Fibroblast of the conjunctiva (primary cell): ENCODE data around the gene DHDH.

Experiments
- DNase-seq: peaks from one replicate; pipeline ENCODE4 v3.0.0-alpha.2; 2010; ENCODE audit warnings: low read depth

The DHDH gene

DNA sequence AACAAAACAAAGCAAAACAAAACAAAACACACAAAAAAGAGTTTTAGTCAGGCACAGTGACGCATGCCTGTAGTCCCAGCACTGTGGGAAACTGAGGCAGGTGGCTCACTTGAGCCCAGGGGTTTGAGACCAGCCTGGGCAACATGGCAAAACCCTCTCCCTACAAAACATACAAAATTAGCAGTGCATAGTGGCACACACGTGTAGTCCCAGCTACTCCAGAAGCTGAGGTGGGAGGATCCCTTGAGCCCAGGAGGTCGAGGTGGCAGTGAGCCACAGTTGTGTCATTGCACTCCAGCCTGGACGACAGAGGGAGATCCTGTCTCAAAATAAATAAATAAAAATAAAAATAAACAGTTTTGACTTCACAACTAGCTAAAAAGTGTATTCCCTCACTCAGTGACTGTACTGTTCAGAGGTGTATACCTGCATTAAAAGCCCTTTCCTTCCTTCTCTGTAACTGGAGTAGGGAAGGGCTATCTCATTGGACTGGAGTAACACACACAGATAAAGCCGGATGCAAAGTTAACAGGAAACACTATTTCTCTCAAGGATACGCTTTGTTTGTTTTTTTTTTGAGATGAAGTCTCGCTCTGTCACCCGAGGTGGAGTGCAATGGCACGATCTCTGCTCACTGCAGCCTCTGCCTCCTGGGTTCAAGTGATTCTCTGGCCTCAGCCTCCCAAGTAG lies 17.5 kb downstream of the DHDH start:
- no peak for DNase-seq

DNA sequence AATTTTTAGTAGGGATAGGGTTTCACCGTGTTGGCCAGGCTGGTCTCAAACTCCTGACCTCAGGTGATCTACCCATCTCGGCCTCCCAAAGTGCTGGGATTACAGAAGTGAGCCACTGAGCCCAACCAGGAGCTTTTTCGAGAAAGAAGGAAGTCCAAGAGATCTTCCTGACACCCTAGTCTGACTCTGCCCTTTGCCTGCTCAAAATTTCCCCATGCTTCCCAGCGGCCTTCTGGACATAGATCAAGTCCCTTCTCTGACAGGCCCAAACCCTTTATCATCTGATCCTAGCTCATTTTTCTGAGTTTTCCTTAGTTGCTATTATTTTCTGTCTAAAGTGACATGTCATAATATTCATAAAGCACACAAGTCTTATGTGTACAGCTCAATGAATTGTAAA lies 19.6 kb downstream of the DHDH start:
- no peak for DNase-seq

DNA sequence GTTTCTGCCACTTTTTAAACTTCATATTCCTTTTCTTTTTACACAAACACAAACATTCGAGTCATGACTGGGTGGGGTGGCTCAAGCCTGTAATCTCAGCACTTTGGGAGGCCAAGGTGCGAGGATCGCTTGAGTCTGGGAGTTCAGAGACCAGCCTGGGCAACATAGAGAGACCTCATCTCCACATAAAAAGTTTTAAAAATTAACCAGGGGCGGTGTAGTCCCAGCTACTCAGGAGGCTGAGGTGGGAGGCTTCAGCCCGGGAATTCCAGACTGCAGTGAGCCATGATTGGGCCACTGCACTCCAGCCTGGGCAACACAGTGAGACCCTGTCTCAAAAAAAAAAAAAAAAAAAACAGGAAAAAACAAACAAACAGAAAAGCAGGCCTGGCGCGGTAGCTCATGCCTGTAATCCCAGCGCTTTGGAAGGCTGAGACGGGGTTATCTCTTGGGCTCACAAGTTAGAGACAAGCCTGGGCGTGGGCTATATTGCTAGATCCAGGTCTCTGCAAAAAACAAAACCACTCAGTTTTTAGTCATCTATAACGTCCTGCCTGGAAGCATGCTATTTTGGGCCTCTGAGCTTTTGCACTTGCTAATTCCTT lies 20.6 kb downstream of the DHDH start:
- DNase-seq, result no peak

GRCh38 chr19:48954595-48955307 lies 21.3 kb downstream of the DHDH start, which contains the start of gene BAX:
TSS of gene BAX (plus strand) at chr19:48954875. CDS start at chr19:48954929, 54 bp downstream.
- peak; percentile 96 for DNase-seq

- DNase-seq, result no peak
These were observed 21.9 kb downstream of the DHDH start for GRCh38 chr19:48955308-48955958.

GRCh38 chr19:48958006-48958405 lies 24.5 kb downstream of the DHDH start:
- no peak for DNase-seq

- no peak for DNase-seq
These were observed 26.1 kb downstream of the DHDH start for GRCh38 chr19:48959341-48960239.

GRCh38 chr19:48961051-48961649 lies 27.7 kb downstream of the DHDH start:
- no peak for DNase-seq

GRCh38 chr19:48961673-48962028 lies 28.2 kb downstream of the DHDH start:
- no peak for DNase-seq

- DNase-seq, result no peak
These were observed 28.7 kb downstream of the DHDH start for GRCh38 chr19:48962029-48962848.

DNA sequence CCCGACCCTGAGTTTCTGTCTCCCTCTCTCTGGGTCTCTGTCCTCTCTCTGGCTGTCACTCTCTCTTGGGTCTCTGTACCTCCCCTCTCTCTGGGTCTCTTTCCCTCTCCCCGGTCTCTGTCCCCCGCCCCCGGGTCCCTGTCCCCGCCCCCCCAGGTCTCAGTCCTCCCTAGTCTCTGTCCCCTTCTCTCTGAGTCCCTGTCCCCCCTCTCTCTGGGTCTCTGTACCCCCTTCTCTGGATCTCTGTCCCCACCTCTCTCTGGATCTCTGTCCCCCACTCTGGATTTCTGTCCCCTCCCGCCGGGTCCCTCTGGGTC lies 29.3 kb downstream of the DHDH start:
- DNase-seq, result no peak

GRCh38 chr19:48963371-48964204 lies 30.1 kb downstream of the DHDH start:
- peak; percentile 57 for DNase-seq

- no peak for DNase-seq
These were observed 30.9 kb downstream of the DHDH start for GRCh38 chr19:48964205-48965039.

DNA sequence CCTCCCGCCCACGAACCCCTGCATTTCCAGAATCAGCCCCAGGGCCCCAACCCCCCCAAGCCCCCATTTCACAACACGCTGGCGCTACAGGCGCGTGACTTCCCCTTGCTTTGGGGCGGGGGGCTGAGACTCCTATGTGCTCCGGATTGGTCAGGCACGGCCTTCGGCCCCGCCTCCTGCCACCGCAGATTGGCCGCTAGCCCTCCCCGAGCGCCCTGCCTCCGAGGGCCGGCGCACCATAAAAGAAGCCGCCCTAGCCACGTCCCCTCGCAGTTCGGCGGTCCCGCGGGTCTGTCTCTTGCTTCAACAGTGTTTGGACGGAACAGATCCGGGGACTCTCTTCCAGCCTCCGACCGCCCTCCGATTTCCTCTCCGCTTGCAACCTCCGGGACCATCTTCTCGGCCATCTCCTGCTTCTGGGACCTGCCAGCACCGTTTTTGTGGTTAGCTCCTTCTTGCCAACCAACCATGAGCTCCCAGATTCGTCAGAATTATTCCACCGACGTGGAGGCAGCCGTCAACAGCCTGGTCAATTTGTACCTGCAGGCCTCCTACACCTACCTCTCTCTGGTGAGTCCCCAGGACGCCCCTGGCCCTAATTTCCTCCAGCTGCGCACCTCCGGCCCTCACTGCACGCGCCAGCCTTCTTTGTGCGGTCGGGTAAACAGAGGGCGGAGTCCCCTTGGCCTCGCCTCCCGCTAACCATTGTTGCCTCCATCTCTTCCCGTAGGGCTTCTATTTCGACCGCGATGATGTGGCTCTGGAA lies 31.7 kb downstream of the DHDH start, which contains the start of gene FTL:
Gene FTL, plus strand, starts transcription at position 270 of the 766 bp plus-strand sequence. Its CDS starts 199 bp downstream, at position 469.
- DNase-seq, result peak; percentile 96

- DNase-seq, result peak; percentile 62
These were observed 32.5 kb downstream of the DHDH start for GRCh38 chr19:48965806-48966540.

DNA sequence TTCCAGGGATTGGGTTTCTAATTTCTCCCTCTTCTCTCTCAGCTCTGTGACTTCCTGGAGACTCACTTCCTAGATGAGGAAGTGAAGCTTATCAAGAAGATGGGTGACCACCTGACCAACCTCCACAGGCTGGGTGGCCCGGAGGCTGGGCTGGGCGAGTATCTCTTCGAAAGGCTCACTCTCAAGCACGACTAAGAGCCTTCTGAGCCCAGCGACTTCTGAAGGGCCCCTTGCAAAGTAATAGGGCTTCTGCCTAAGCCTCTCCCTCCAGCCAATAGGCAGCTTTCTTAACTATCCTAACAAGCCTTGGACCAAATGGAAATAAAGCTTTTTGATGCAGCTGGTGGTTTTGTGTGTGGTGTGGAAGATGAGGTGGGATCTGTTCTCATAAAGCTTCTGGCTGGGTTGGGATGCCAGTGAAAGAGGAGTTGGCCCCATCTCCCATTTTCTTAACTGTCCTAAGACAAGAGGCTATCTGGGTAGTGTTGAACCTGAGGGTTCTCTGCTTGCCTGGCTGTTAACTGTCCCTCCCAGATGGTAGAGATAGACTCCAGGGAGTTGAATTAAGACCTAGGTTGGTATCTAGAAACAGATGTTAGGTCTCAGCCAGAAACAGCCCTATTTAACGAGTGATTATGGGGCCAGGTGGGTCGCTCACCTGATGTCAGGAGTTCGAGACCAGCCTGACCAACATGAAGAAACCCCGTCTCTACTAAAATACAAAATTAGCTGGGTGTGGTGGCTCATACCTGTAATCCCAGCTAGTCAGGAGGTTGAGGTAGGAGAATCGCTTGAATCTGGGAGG lies 33.2 kb downstream of the DHDH start:
- no peak for DNase-seq
